ENCODE results near the gene CHST11.

DNA sequence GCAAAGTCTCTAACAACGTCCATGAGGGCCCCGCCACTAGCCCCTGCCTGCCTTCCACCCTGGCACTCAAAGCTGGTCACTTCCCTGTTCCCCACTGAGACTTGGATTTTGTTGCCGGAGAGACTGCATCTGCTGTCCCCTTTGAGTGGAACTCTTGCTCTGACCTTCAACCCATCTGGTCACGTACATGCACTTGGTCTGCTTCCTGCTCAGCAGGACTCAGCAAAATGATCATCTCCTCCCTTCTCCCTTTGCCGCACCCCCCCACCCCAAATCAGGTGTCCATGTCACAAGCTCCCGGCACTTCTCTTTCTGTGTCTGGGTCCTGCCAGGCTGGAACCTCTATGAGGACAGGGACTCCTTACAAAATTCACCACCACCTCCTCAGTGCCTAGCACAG, 180.9 kb downstream of the CHST11 start:
- TF ChIP-seq, protein P1, sequence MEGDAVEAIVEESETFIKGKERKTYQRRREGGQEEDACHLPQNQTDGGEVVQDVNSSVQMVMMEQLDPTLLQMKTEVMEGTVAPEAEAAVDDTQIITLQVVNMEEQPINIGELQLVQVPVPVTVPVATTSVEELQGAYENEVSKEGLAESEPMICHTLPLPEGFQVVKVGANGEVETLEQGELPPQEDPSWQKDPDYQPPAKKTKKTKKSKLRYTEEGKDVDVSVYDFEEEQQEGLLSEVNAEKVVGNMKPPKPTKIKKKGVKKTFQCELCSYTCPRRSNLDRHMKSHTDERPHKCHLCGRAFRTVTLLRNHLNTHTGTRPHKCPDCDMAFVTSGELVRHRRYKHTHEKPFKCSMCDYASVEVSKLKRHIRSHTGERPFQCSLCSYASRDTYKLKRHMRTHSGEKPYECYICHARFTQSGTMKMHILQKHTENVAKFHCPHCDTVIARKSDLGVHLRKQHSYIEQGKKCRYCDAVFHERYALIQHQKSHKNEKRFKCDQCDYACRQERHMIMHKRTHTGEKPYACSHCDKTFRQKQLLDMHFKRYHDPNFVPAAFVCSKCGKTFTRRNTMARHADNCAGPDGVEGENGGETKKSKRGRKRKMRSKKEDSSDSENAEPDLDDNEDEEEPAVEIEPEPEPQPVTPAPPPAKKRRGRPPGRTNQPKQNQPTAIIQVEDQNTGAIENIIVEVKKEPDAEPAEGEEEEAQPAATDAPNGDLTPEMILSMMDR (IDR thresholded peaks at IDR 0.05): no peak
- no peak for TF ChIP-seq POLR2A (IDR thresholded peaks at IDR 0.05)
